ENCODE data around the gene ZFAND4. TPM values are rescaled to one million over a fixed set of nuclear protein-coding genes. Genes with fewer than 3 reads are reported as not detected.
"Not testable (repeated sequence)": the region's sequence is repeated elsewhere in the genome, so short reads cannot be mapped to it uniquely, and the experiment has no call there.

Gene ZFAND4
- total RNA-seq, 2 donors from 2014 or later, result 10.3 to 17.4 TPM

- Histone ChIP-seq H3K4me1 (peaks cover 0 to 11% of the 10 kb centered on the region in 2 donors), H3K4me3 (peak overlapping the region; percentile 71 to 74)
- no peak for DNase-seq (ENCODE audit: low spot score)
These were observed 589 bp upstream of the ZFAND4 start for GRCh38 chr10:45673074-45673648.

GRCh38 chr10:45671300-45671699 lies 1.3 kb downstream of the ZFAND4 start:
- not testable (repeated sequence) for DNase-seq (ENCODE audit: low spot score); H3K27me3 ChIP-seq; H3K36me3 ChIP-seq; H3K9me3 ChIP-seq; H3K27ac ChIP-seq
- Histone ChIP-seq H3K4me1 (peaks cover 0 to 11% of the 10 kb centered on the region in 2 donors), H3K4me3 (peak overlapping the region; percentile 71 to 74)

More at GRCh38 chr10:45673074-45673648, 589 bp upstream of the ZFAND4 start:
- Histone ChIP-seq H3K9me3 (no peaks in the 10 kb centered on the region), H3K27ac (peak overlapping the region; percentile 89 to 92), H3K36me3 (no peaks in the 10 kb centered on the region), H3K27me3 (no peaks in the 10 kb centered on the region)
- TF ChIP-seq, protein P1, sequence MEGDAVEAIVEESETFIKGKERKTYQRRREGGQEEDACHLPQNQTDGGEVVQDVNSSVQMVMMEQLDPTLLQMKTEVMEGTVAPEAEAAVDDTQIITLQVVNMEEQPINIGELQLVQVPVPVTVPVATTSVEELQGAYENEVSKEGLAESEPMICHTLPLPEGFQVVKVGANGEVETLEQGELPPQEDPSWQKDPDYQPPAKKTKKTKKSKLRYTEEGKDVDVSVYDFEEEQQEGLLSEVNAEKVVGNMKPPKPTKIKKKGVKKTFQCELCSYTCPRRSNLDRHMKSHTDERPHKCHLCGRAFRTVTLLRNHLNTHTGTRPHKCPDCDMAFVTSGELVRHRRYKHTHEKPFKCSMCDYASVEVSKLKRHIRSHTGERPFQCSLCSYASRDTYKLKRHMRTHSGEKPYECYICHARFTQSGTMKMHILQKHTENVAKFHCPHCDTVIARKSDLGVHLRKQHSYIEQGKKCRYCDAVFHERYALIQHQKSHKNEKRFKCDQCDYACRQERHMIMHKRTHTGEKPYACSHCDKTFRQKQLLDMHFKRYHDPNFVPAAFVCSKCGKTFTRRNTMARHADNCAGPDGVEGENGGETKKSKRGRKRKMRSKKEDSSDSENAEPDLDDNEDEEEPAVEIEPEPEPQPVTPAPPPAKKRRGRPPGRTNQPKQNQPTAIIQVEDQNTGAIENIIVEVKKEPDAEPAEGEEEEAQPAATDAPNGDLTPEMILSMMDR (IDR thresholded peaks at IDR 0.05), result no peak

DNA sequence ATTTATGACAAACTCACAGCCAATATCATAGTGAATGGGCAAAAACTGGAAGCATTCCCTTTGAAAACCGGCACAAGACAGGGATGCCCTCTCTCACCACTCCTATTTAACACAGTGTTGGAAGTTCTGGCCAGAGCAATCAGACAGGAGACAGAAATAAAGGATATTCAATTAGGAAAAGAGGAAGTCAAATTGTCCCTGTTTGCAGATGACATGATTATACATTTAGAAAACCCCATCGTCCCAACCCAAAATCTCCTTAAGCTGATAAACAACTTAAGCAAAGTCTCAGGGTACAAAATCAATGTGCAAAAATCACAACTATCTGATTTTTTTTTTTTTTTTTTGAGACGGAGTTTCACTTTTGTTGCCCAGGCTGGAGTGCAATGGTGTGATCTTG lies 2.7 kb downstream of the ZFAND4 start:
- not testable (repeated sequence) for H3K27ac ChIP-seq; H3K4me3 ChIP-seq; H3K27me3 ChIP-seq; H3K36me3 ChIP-seq; DNase-seq (ENCODE audit: low spot score); H3K9me3 ChIP-seq
- H3K4me1 ChIP-seq, result peaks cover 0 to 11% of the 10 kb centered on the region in 2 donors

DNA sequence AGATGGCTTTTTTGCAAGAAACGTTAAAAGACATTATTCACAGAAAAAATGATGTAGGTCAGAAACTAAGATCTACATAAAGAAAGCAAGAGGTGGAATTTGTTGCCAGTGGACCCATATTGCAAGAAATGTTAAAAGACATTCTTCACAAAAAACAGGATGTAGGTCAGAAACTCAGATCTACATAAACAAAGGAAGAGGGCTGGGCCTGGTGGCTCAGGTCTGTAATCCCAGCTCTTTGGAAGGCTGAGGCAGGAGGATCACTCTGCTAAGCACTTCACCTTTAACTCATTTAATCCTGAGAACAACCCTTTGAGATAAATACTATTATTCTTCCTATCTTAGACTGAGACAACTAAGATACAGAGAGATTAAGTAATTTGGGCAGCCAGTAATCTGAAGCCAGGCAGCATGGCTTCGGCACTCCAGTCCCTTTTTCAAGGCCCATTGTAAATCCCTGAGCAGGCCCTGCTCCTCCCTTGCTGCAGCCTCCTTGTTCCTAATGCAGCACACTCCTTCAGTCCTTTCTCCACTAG lies 11.6 kb downstream of the ZFAND4 start:
- TF ChIP-seq, protein P1 (IDR thresholded peaks at IDR 0.05), result no peak
- Histone ChIP-seq H3K4me3 (no peak overlapping the region), H3K4me1 (no peaks in the 10 kb centered on the region), H3K36me3 (peaks cover 6% of the 10 kb centered on the region), H3K9me3 (peaks cover 0 to 5% of the 10 kb centered on the region in 2 donors), H3K27me3 (no peaks in the 10 kb centered on the region), H3K27ac (no peak overlapping the region)
- no peak for DNase-seq (ENCODE audit: low spot score)

GRCh38 chr10:45657033-45657926 lies 15.3 kb downstream of the ZFAND4 start:
- DNase-seq (ENCODE audit: low spot score), result no peak
- no peak overlapping the region for H3K27ac ChIP-seq
- no peaks in the 10 kb centered on the region for H3K27me3 ChIP-seq
- H3K36me3 ChIP-seq, result peaks cover 6% of the 10 kb centered on the region
- no peak overlapping the region for H3K4me3 ChIP-seq
- peaks cover 0 to 20% of the 10 kb centered on the region in 2 donors for H3K4me1 ChIP-seq
- TF ChIP-seq, protein P1 (IDR thresholded peaks at IDR 0.05), result no peak
- peaks cover 0 to 5% of the 10 kb centered on the region in 2 donors for H3K9me3 ChIP-seq

DNA sequence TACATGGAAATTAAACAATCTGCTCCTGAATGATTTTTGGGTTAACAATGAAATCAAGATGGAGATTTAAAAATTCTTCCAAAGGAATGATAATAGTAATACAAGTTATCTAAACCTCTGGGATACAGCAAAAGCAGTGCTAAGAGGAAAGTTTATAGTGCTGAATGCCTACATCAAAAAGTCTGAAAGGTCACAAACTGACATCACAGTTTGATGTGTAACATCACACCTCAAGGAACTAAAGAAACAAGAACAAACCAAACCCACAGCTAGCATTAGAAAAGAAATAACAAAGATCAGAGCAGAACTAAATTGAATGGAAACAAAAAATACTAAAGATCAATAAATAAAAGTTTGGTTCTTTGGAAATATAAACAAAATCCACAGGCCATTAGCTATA lies 17.4 kb downstream of the ZFAND4 start:
- Histone ChIP-seq H3K4me1 (peaks cover 0 to 31% of the 10 kb centered on the region in 2 donors), H3K9me3 (no peaks in the 10 kb centered on the region), H3K27me3 (no peaks in the 10 kb centered on the region), H3K4me3 (no peak overlapping the region), H3K27ac (no peak overlapping the region), H3K36me3 (peaks cover 2% of the 10 kb centered on the region)
- TF ChIP-seq, protein P1 (IDR thresholded peaks at IDR 0.05), result no peak
- no peak for DNase-seq (ENCODE audit: low spot score)

GRCh38 chr10:45654753-45655141 lies 17.8 kb downstream of the ZFAND4 start:
- not testable (repeated sequence) for DNase-seq (ENCODE audit: low spot score); H3K4me3 ChIP-seq; H3K27me3 ChIP-seq; H3K9me3 ChIP-seq; H3K36me3 ChIP-seq
- Histone ChIP-seq H3K27ac (peak overlapping the region in 1 of 2 donors; percentile 18), H3K4me1 (peaks cover 0 to 31% of the 10 kb centered on the region in 2 donors)

Measured in right atrium auricular region (tissue), 2 donors.